Measurements from ENCODE around the gene MGAT4D.

MGAT4D gene

DNA sequence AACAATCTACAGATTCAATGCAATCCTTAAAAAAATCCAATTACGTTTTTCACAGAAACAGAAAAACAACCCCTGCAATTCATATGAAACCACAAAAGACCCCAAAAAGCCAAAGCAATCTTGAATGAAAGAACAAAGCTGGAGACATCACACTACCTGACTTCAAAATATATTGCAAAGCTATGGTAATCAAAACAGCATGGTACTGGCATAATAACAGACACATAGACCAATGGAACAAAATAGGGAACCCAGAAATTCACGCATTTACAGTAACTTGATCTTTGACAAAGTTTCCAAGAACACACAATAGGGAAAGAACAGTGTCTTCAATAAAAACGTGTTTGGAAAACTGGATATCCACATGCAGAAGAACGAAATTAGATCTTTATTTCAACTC, 14.6 kb downstream of the MGAT4D start:
- TF ChIP-seq, protein P1, sequence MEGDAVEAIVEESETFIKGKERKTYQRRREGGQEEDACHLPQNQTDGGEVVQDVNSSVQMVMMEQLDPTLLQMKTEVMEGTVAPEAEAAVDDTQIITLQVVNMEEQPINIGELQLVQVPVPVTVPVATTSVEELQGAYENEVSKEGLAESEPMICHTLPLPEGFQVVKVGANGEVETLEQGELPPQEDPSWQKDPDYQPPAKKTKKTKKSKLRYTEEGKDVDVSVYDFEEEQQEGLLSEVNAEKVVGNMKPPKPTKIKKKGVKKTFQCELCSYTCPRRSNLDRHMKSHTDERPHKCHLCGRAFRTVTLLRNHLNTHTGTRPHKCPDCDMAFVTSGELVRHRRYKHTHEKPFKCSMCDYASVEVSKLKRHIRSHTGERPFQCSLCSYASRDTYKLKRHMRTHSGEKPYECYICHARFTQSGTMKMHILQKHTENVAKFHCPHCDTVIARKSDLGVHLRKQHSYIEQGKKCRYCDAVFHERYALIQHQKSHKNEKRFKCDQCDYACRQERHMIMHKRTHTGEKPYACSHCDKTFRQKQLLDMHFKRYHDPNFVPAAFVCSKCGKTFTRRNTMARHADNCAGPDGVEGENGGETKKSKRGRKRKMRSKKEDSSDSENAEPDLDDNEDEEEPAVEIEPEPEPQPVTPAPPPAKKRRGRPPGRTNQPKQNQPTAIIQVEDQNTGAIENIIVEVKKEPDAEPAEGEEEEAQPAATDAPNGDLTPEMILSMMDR (IDR thresholded peaks at IDR 0.05; ENCODE audit: low read depth, low read length, missing control alignments) = no peak
- in situ Hi-C loops (cut with HindIII; ENCODE audit: low pct_ligation_motif_present, low sequenced_read_pairs) = no loop called here
- Histone ChIP-seq H3K36me3 (replicated peaks) (no peaks in the 10 kb centered on the region), H3K4me3 (ENCODE audit: low read depth, low read length) (no peak overlapping the region), H3K27ac (no peak overlapping the region), H3K27me3 (replicated peaks) (no peaks in the 10 kb centered on the region)
- no peak for DNase-seq

- TF ChIP-seq, protein P1 (IDR thresholded peaks at IDR 0.05; ENCODE audit: low read depth, low read length, missing control alignments) = no peak
- in situ Hi-C loops (cut with HindIII; ENCODE audit: low pct_ligation_motif_present, low sequenced_read_pairs) = no loop called here
- Histone ChIP-seq H3K27ac (no peak overlapping the region), H3K4me3 (ENCODE audit: low read depth, low read length) (no peak overlapping the region), H3K36me3 (replicated peaks) (no peaks in the 10 kb centered on the region), H3K27me3 (replicated peaks) (peaks cover 21% of the 10 kb centered on the region)
- no peak for DNase-seq
These were observed 25.9 kb downstream of the MGAT4D start for GRCh38 chr4:140472156-140472555.

- in situ Hi-C loops (cut with HindIII; ENCODE audit: low pct_ligation_motif_present, low sequenced_read_pairs) = no loop called here
These were observed 28.0 kb downstream of the MGAT4D start for GRCh38 chr4:140469791-140470733.

GRCh38 chr4:140466146-140466545, 31.9 kb downstream of the MGAT4D start:
- no peaks in the 10 kb centered on the region for H3K36me3 ChIP-seq (replicated peaks)
- peaks cover 22% of the 10 kb centered on the region for H3K27me3 ChIP-seq (replicated peaks)
- TF ChIP-seq, protein P1 (IDR thresholded peaks at IDR 0.05; ENCODE audit: low read depth, low read length, missing control alignments) = no peak
- DNase-seq = no peak
- in situ Hi-C loops (cut with HindIII; ENCODE audit: low pct_ligation_motif_present, low sequenced_read_pairs) = no loop called here
- H3K4me3 ChIP-seq (ENCODE audit: low read depth, low read length) = no peak overlapping the region
- H3K27ac ChIP-seq = no peak overlapping the region

More at GRCh38 chr4:140469791-140470733, 28.0 kb downstream of the MGAT4D start:
- H3K4me3 ChIP-seq (ENCODE audit: low read depth, low read length) = no peak overlapping the region
- TF ChIP-seq, protein P1 (IDR thresholded peaks at IDR 0.05; ENCODE audit: low read depth, low read length, missing control alignments) = no peak
- no peak overlapping the region for H3K27ac ChIP-seq
- peaks cover 25% of the 10 kb centered on the region for H3K27me3 ChIP-seq (replicated peaks)
- no peaks in the 10 kb centered on the region for H3K36me3 ChIP-seq (replicated peaks)
- DNase-seq = no peak

DNA sequence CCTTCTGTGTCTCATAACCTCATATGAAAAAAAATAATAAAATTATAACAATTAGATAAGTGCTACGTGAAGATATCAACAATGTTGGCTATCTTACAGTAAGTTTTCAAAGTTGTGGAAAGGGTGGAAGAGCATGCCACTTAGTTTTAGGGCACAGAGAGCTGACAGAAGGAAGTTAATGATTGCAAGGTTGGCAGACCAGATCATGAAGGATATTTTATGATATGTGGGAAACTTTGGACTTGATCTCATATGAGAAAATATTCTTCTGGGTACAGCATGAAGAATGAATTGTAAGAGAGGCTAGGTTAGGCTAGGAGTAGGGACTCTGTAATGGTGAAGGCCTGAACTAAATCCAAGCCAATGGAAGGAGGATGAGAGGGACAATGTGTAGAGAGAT, 34.5 kb downstream of the MGAT4D start:
- peaks cover 7% of the 10 kb centered on the region for H3K27me3 ChIP-seq (replicated peaks)
- in situ Hi-C loops (cut with HindIII; ENCODE audit: low pct_ligation_motif_present, low sequenced_read_pairs) = no loop called here
- no peak overlapping the region for H3K27ac ChIP-seq
- TF ChIP-seq, protein P1 (IDR thresholded peaks at IDR 0.05; ENCODE audit: low read depth, low read length, missing control alignments) = no peak
- no peaks in the 10 kb centered on the region for H3K36me3 ChIP-seq (replicated peaks)
- H3K4me3 ChIP-seq (ENCODE audit: low read depth, low read length) = no peak overlapping the region
- no peak for DNase-seq

All from brain microvascular endothelial cell (primary cell).